Suppressor macrophage treated with lipopolysaccharide for 4 hours (primary cell): ENCODE measurements around the gene FAM118A.
A peak's percentile ranks its signal among the peaks of the same experiment; 100 is the strongest.
"Not testable (repeated sequence)": the region's sequence is repeated elsewhere in the genome, so short reads cannot be mapped to it uniquely, and the experiment has no call there.

Experiments
- DNase-seq: peaks from one replicate; pipeline ENCODE4 v3.0.0-alpha.2; 2020

Gene FAM118A

DNA sequence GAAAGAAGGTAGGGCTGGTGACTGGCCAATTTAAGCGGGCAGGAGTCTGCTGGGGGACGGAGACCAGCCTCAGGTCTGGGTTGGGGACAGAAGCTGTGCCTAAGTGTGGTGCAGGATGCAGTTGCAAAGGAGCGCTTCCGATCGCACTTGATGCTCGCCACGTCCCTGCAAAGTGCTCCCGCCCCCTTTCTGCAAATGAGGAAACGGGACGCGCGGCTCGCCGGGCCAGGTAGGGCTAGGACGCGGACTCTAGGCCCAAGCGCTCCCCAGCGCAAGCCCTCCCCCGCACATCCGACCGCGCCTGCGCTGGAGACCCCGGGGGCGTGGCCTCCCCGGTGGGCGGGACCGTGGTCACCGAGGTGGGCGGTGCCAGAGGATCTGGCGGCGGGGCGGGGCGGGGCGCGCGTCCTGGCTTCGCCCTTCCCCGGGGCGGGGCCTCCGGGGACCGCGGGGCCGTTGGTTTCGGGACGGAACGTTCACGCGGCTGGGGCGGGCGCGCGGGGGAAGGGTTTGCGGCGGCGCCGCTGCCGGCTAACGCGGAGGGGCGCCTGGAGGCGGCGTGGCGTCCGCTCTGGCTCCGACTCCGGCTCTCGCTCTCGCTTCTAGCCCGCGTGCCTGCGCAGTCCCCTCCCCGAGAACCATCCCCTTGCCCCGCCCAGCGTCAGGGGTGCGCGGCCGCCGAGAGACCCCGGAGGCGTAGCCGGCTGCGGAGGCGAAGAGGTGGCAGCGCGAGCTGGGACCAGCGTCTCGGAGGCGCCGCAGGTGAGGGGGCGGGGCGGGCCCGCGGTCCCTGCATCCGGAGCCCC, at the start of gene FAM118A:
Gene FAM118A (plus strand): TSS at position 513 of the 806 bp plus-strand sequence. CDS start 12,446 bp downstream, outside the sequence.
- peak; percentile 97 for DNase-seq

DNA sequence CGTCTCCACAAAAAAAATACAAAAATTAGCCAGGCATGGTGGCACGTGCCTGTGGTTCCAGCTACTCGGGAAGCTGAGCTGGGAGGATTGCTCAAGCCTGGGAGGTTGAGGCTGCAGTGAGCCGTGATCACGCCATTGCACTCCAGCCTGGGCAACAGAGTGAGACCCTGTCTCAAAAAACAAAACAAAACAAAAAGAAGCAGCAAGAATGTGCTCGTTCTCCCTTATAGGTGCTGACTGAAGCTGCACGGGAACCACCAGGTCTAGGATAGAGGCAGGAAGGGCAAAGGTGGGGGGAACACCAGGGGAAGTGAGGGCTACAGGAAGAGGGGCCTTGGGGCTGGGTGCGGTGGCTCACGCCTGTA, 49.4 kb upstream of the FAM118A start:
- DNase-seq = not testable (repeated sequence)

DNA sequence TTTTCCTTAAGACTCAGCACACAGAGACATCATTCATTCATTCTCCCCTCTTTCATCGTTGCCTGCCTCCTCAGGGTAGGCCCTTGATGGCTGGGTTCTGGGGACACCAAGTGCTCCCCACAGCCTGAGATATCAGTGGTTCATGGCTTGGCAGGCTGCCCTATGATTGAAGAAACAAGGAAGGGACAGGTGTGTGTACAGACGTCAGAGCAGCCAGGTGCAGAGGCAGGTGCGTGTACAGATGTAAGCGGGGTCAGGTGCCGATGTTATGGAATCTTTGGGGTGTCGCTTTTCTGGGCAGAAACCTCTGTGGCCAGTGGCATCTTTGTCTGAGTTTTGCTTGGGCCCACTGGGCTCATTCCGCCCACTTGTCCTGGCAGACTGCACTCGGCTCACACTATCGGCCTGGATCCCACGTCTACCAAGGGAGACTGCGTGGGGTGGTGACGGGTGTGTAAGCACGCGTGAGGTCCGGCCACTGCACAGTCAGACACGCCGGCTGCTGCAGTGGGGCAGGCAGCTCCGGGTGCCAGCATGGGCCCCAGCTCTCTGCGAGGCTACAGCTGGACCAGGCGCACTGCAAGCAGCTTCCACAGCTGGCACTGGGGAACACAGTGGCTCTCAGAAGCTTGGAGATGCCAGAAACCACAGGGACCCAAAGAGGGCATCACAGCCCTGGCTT, 48.2 kb upstream of the FAM118A start:
- no peak for DNase-seq

DNA sequence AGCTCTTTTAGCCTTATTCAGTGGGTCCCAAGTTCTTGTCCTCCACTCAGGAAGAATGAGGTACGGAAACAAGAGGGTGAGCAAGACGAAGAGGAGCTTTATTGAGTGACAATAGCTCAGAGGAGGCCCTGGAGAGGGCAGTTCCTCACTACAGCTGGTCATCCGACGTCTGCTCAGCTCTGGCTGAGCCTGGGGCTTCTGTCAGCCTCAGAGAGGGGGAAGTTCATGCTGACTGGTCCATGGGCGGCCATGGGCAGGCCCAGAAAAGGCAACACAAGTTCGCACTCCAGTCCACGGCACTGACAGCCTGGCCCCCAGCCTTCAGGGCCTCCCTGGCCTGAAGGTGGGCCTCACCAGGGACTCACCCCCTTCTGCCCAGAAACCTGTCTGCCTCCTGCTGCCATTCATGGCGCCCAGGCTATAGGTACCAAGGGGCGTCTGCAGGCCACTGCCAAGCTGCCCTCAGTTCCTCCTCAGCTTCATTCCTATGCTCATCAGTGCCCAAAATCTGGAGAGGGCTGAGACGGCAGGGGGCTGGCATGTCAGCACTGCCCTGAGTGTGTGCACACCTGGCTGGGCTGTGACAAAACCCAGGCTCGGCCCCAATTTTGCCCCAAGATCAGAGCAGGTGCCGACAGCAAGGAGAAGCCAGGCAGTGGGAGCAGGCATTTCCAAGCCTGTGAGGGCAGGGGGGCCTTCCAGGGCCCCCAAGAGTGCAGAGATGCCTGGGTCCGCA, 47.4 kb upstream of the FAM118A start:
- DNase-seq = peak; percentile 75

DNA sequence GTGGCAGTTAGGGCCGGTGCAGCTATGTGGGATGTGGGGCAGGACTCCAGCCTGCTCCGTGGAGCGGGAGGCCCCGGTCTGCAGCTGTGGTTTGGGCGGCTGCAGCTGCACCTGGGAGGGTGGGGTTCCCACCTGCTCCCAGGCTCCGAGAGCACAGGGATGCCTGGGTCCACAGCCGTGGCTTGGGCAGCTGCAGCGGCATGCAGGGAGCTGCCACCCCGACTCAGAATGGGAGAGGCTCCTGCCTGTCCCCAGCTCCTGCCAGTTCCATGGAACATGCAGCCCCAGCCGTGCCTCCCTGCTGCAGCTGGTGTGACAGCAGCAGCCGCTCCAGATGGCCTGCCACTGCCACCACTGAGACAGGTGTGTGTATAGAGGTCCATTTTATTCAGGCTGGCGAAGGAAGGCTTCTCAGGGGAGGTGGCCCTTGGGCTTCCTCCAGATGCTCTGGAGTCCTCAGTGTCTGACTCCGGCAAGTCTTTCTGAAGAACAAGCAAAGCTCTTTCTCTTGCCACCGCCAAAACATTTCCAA, 46.7 kb upstream of the FAM118A start:
- DNase-seq = no peak

DNA sequence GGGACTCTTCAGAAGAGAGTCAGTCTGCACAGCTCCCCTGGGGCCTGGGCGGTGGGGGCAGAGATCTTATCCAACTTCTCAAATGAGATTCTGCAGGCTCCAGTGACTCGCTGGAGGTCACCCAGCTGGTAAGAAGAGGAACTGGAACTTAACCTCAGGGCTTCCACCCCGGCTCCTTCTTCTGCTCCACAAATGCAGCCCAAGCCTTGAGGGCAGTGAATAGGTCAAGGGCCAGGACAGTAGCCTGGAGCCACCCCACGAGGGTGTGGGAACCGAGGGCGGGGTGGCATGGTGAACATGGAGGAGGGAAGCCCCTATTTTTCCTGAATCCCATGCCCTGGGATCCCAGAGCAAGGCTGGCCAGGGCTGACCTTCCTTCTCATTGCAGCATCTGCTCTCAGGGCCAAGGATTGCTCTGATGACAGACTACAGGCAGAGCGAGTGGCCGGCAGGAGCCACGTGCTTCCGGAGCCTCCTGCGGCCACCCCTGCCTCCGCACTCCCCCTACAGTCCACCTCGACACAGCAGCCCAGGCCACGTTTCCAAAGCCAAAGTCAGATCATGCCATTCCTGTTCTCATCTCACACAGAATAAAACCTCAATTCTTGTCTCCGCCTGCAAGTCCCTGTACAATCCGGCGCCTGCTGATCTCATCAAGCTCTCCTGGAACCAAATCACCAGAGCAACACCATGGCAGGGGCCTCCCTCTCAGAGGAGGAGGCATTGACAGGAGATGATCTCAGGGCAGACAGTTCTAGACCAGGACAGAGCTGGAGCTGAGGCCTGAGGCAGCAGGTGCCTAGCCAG, 46.1 kb upstream of the FAM118A start:
- DNase-seq = peak; percentile 79

DNA sequence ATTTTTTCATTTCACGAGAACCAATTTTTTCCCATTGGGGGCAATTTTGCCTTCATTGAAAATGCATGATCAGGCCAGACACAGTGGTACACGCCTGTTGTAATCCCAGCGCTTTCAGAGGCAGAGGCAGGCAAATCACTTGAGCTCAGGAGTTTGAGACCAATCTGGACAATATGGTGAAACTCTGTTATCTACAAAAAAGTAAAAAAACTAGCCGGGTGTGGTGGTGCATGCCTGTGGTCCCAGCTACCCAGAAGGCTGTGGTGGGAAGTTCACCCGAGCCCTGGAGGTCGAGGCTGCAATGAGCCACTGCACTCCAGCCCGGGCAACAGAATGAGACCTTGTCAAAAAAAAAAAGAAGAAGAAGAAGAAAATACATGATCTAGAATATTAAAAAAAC, 44.2 kb upstream of the FAM118A start:
- DNase-seq = no peak

DNA sequence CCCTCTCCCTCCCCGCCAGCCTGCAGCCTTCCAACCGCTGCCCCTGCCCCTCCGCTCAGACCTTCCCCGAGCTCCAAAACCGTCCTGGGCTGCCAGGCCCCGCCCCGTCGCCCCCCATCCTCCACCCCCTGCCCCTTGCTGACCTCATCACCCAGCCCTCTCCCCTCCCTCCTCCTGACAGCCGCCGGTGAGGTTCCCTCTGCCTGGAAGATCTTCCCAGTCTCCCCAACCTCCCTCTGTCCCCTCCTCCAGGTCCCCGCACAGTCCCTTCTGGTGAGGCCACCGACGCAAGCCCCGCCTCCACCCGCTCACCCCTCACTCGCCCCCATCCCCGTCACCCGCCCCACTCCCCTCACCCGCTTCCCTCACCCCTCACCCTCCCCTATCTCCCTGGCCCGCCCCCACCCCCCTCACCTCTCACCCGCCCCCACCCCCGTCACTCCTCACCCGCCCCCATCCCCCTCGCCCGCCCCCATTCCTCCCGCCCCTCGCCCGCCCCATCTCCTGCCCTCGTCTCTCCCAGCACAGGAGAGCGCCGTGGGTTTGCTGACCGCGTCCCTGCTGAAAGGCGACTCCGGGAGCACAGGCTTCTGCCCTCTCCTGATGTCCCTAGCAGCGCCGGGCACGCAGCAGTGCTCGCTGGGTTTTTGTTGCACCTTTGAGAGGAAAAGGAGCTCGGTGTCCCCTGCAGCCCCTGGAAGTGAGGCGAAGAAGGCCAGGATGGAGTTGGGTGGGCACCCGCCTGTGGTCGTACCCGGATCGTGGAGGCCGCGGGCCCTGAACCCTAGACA, 41.4 kb upstream of the FAM118A start:
- no peak for DNase-seq

DNA sequence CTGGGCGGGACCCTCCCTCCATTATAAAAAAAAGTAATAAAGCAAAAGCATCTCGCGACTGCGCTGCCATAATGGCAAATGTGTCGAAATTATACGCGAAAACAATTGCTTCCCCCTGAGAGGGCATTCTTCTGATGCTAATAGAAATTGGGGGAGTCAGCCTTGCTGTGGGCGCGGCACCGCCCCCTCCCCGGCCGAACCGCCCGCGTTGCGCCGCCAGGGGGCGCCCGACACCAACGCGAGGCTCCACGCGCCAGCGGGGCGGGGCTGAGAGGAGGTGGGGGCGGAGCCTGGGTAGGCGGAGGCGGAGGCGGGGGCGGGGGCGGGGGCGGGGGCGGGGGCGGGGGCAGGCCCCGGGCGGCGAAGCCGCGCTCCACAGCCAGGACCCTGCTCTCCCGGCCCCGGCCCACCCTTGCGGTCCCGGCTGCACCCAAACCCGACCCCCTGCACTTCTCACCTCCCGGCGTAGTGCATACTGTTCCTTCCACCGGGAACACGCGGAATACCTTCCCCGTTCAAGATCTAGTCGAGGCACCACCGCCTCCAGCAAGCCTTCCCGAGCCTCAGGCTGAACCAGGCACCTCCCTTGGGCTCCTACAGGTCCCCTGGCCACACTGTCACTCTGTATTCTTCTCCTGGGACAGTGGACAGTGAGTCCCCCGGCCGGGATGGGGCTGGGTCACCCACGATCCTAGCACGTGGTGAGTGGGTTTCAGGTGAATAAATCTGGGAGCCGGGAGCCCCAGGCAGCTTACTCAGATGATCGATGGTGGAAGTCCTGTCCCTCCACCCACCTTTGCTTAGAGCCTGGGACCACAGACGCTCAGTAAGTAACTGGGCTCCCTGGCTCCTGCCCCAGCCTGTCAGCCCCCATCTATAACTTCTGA, 40.5 kb upstream of the FAM118A start:
- peak; percentile 86 for DNase-seq

DNA sequence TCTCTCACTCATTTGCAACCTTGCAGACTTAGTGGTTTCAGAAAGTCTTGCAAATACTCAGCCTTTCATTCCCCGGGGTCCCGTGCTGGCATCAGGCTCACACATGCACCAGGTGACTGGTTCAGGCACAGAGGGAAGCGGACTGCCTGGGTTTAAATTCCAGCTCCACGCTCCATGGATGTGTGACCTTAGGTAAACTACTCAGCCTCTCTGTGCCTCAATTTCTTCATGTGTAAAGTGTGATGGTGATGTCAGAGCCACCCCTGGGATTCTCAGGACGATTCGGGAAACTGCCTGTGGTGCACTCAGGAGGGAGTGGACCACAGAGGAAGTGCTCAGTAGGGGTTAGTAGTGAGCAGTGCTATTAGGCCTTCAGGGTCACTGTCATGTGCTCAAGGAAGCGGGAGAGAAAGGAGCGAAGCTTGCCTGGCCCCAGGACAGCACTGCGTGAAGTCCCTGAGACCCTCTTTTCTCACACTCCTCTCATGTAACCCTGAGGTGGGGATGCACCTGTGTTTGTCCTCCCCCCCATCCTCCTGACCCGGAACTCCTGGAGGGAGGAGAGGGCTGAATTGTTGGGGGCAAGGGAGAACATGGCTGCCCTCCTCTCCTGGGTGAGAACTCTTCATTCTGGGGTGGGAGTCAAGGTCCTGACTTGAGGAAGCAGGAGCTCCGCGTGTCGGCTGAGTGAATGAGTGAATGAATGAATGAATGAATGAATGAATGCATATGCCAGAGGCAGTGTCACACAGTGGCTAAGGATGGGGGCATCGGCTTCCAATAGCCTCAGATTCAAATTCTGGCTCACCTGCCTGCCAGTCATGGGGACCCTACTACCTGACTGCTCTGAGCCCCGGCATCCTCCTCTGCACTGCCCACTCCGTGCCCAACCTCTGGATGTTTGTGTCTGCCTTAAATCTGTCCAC, 39.4 kb upstream of the FAM118A start:
- DNase-seq = peak; percentile 61

DNA sequence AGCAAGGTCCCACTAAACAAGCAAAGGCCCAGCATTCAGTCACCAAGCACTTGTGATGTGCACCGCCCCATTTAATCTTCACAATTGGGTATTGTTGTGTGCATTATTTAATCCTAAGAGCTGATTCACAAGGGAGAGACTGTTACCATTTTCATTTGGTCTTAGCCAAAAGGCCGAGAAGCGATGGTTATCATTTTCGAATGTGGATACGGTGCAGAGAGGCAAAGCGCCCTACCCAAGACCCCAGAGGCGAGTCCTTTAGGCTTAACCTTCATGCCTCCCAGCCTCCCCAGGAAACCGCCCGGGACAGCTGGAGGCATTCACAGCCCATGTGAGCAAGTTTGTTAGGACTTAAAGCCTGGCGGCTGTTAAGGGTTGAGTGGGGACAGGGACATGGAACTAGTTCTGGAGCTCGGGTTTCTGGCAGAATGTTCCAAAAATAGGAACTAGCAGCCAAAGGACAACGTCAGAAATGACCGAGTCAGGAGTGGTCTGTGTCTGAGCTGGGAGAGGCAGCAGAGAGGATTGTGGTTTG, 38.0 kb upstream of the FAM118A start:
- DNase-seq = peak; percentile 76

DNA sequence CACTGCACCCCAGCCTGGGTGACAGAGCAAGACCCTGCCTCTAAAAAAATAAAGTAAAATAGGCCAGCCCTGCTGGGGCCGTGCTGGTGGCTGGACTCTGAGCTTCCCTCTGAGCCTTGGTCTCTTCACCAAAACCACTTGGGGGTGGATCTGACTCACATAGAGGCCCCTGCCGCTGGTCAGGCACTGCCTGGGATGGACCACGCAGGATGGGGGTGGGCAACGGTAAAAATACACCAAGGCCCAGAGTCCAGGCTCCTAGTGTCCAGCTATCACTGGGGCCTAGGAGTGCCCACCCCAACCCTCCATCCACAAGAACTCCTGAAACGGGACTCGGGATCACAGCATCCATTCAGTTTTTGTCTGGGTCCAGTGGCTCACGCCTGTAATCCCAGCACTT, 37.2 kb upstream of the FAM118A start:
- DNase-seq = no peak

DNA sequence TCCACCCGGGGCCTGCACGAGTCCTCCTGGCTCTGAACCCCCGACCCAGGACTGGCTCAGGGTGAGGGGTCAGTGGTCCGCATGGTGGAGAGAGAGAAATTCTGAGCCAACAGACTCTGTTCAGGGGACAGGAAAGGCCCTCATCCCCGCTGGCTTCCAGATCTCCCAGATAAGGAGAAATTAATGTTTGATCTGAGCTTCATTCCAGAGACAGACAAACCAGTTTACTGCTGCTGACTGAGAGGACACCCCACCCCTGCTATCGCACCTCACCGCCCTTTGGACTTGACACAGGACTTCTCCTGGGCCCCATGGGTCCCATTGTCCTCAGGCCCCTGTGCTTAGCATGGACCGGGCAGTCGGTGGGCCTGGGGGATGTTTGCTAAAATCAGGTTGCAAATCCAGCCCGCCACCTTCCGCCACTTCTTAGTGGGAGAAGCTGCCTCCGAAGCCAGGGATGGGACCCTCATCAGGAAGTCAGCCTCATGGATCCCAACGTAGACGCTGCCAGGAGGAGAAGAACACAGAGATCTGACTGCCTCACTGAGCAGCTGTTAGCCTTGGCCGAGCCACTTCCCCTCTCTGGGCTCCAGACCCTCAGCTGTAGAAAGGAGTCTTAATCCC, 36.2 kb upstream of the FAM118A start:
- DNase-seq = no peak

DNA sequence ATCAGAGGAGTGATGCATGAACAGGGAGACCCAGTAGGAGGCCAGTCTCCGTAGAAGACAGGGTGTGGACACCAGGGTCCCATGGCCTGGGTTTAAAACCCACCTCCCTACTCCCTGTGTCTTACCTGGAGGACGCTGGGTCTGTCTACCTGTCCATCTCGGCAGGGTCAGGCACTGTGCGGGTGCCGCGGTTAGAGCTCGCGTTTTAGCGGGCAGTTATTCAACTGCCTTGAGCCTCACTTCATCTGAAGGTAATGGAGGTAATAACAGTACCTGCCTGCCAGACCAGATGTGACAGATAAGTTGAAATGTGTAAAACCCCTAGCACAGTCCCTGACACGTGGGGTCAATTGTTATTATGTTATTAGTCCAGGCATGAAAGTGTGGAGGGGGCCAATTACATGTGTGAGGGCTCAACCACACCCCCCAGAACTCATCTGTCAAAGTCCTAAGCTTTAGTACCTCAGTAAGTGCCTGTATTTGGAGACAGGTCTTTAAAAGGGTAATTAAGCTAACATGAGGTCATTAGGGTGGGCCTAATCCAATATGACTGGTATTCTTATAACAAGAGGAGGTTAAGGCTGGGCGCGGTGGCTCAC, 33.1 kb upstream of the FAM118A start:
- DNase-seq = no peak

DNA sequence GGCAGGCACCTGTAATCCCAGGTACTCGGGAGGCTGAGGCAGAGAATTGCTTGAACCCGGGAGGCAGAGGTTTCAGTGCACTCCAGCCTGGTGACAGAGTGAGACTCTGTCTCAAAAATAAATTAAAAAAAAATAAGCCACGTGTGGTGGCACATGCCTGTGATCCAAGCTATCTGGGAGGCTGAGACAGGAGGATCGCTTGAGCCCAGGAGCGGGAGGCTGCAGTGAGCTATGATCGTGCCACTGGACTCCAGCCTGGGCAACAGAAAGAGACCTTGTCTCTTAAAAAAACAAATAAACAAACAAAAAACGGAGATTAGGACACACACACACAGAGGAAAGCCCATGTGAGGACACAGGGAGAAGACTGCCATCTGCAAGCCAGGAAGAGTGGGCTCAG, 32.0 kb upstream of the FAM118A start:
- not testable (repeated sequence) for DNase-seq

DNA sequence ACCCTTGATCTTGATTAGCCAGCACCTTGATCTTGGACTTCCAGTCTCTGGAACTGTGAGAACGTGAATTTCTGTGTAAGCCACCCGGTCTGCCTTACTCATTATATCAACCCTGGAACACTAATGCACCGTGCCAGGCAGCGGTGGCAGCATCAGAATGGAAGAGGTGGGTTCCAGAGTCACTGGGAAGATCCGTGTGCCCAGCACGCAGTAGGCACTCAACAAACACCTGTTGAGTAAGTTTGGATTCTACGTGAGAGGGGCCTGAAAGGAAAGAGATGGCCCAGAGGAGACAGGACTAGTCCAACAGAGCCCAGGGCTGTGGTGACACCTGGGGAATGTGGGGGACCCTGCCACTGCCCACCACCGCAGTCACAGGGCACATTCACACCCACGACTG, 31.6 kb upstream of the FAM118A start:
- DNase-seq = no peak

DNA sequence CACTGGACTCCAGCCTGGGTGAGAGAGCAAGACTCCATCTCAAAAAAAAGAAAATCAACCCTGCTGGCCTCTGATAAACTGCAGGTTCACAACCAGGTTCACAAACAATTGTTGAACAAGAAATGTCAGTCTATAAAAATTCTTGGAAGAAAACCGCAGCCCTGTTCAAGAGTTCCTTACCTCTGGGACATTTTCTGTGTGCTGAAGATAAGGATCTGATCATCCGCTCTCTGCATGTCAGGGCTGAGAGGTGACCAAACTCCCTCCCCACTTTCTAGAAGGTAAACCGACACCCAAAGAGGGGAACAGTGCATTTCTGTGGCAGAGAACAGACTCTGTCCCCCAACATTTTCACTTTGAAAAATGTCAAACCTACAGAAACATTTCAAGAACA, 29.1 kb upstream of the FAM118A start:
- DNase-seq = no peak

DNA sequence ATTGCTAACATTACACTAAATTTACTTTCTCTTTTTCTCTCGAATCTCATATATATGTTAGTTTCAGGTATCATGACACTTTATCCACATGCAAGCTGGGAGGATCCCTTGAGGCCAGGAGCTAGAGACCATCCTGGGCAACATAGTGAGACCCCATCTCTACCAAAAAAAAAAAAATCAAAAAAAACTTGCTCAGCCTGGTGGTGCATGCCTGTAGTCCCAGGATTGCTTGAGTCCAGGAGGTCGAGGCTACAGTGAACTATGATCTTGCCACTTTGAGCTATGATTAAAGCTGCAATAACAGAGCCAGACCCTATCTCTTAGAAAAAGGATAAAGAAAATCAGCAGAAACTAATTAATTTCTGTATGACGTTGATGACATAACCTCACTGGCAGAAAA, 28.7 kb upstream of the FAM118A start:
- no peak for DNase-seq
